Inflammatory macrophage treated with lipopolysaccharide for 1 hour (primary cell): ENCODE data around the gene TSPO2.

Experiments used
- DNase-seq, 2 donors: peaks; one replicate each; pipeline ENCODE4 v3.0.0-alpha.2; 2020 to 2022

Gene TSPO2

DNA sequence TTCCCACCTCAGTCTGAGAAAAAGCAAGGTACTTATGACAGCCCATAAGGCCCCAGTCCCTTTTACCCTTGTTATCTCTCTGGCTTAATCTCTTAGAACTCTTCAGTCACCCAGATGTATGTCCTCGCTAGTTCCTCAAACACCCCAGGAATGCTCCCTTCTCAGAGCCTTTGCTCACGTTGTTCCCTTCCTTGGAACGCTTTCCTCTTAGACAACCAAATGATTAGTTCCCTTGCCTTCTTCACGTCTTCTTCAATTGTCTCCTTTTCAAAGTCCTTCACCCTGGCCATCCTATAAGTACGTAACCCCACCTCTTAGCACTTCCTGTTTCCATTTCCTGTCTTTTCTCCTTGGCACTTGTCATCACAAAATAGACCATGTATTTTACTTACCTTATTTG is 9.6 kb downstream of the TSPO2 start:
- peak in 1 of 2 donors; percentile 38 for DNase-seq

- DNase-seq: no peak
Measured at GRCh38 chr6:41053041-41053440, 10.8 kb downstream of the TSPO2 start, which contains the start of gene APOBEC2. Gene APOBEC2 (plus strand): TSS chr6:41053202. CDS start chr6:41053348, 146 bp downstream.

- DNase-seq: no peak
Measured at GRCh38 chr6:41054511-41054910, 12.2 kb downstream of the TSPO2 start.

GRCh38 chr6:41055149-41055548 is 12.9 kb downstream of the TSPO2 start:
- no peak for DNase-seq

DNA sequence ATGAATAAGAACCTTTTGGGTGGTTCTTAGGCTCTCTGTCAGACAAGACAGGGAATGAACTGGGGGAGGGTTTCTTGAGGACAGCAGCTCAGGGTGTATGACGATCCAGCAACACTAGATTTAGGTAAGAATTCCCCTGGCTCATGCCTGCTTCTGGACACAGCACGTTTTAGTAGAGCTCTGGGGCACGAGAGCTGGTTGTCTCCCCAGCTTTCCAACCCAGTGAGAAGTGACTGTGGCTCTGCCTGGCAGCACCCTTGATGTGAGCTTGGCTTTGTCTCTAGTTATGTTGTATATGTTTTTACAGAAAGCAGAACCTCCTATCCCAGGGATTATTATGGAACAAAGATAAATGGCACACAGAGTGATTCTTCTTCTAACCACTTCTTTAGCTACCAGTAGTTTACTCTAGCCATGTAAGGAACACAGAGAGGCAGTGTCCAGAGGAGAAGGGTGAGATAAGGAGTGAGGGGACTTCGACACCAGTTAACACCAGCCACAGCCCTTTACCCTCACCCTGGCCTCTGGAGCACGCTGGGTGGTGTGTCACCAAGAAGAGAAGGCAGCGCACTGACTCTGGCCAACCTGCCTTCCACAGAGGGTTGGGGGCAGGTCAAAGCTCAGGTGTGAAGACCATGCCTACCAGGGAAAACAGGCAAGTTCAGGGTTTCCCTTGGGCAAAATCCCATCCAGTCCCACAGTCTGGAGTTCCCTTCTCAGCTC is 14.7 kb downstream of the TSPO2 start:
- DNase-seq: no peak

- DNase-seq: no peak
Measured at GRCh38 chr6:41058783-41059181, 16.5 kb downstream of the TSPO2 start.

GRCh38 chr6:41059556-41059955 is 17.3 kb downstream of the TSPO2 start:
- DNase-seq: no peak

GRCh38 chr6:41061196-41061726 is 19.0 kb downstream of the TSPO2 start:
- no peak for DNase-seq

DNA sequence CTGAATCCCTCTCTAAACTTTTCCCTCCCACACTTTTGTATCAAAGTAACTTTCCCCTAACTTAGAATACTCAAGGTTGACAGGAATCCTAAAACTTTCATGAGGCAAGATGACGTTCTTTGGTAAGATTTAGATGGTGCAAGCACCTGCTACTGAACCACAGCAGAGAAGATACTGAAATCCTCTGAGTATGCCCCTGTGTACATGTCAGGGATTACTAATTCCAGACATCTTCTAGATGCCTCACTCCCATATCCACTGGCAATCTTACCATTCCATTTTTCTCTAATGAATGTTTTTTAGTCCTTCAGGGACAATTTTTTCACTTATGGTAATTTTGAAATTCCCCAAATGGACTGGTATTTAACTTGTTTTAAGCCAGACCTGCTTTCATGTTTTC is 19.8 kb downstream of the TSPO2 start:
- DNase-seq: no peak

GRCh38 chr6:41063884-41064285 is 21.6 kb downstream of the TSPO2 start:
- DNase-seq: no peak

DNA sequence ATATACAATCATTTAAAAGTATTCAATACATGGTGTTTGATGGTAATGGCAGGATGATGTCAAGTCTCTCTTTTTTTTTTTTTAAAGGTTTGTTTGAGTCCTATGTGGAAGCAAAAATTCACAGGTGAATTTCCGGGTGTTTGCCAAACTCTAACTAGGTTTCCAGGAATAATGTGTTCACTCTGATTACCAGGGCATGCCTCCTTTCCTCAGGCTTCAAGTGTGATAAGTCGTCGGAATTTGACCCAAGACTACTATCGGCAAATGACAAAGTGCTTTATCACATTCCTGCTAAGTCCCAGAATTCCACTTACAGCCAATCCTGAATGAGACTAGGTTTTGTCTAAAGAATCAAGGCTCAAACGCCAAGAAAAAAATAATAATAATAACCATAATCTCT is 22.6 kb downstream of the TSPO2 start:
- DNase-seq: no peak

DNA sequence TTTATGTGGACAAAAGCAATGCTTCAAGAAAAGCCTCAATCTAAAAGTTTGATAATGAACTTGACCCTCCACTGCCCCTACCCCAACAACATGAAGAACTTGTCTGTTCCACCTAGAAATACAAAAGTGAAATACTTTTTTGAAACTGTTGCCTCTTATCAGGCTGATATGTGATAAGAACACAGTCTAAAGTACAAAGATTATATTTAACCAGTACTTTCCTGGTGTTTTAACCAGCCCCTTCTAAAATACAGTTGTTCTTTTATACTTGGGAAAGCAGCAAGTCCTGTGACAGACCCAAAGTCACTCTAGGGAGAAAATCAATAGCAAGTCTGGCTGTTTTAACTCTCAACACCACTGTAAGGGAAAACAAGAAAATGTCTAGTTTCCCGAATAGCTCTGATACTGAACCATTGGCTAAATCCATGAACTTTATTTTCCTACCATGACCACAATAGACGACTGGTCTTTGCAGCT is 23.3 kb downstream of the TSPO2 start:
- no peak for DNase-seq

GRCh38 chr6:41066867-41067304 is 24.6 kb downstream of the TSPO2 start:
- DNase-seq: peak; percentile 59 to 82

DNA sequence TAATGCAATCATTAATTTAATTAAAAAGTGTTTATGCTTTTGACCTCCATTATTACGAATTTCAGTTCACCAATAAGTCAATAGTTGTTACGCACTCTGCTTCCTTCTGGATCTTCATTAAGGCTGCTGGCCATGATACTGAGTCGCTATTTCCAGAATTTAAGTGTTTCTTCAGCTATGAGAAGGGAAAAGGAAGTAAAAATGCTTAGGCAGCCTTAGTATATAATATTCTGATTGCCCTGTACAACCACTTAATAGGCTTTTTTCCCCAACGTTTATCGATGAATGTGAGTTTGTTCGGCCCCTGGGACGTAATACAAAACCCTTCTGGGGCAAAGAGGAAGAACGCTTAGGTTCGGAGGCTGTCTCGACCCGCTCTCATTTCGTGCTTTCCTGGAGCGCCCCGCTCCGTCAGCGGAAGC is 29.2 kb downstream of the TSPO2 start:
- DNase-seq: no peak

GRCh38 chr6:41071923-41072835 is 29.9 kb downstream of the TSPO2 start, which contains the start of gene OARD1:
Gene OARD1 (minus strand): TSS chr6:41072356. CDS start chr6:41071634, 722 bp downstream.
- peak; percentile 99 to 100 for DNase-seq

DNA sequence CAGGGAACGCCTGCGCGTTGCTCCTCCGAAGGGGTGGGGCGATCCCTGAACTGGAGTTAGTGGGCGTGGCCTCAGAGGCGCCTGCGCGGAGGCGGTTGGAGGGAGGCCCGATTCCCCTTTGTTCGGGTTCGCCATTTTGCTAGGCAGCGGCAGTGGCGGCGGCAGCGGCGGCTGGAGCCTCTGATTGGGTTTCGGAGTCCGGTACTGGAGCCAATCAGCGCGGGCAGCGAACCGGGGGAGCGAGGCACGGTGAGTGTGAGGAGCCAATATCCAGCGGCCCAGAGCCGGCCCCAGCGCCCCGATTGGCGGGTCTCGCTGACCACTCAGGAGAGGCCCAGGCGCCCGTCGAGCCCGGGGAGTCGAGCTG is 30.6 kb downstream of the TSPO2 start, which contains the start of gene NFYA:
Gene NFYA, plus strand, starts transcription at position 139 of the 367 bp plus-strand sequence. CDS start 6,116 bp downstream, outside the sequence.
- no peak for DNase-seq

- DNase-seq: peak; percentile 48 to 69
Measured at GRCh38 chr6:41073203-41073967, 31.1 kb downstream of the TSPO2 start.

DNA sequence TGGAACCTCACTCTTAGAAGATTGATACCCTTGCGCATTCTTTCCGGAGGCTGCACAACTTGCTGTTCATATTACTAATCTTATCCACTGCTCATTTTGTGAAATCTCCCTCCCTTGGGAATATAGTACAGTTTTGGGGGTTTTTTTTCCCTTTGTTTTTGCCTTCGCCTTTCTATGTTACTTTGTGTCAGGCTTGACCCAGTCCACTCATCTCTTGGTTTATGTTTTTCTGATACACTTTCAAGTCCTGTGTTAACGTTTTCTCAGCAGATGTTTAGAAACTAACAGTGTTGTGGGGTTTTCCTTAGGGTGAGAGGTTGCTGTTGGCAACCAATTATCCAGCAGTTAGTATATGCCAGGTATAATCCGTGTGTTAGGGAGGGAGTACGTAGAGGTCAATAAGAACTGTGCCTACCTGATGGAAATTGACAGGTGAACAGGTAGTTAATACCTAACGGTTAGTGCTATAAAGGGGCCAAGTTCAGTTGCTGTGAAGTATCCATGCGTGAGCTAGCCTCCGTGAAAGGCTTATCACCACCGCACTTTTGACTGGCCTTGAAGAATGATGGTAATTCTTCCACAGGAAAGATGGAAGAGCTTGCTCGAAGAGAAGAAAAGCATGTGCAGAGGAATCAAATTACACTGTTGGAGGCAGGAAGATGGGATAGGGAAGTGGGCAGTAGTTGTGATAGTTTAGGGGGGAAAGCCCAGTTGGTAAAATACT is 31.9 kb downstream of the TSPO2 start:
- DNase-seq: peak in 1 of 2 donors; percentile 16

GRCh38 chr6:41074692-41075436 is 32.6 kb downstream of the TSPO2 start:
- DNase-seq: no peak

DNA sequence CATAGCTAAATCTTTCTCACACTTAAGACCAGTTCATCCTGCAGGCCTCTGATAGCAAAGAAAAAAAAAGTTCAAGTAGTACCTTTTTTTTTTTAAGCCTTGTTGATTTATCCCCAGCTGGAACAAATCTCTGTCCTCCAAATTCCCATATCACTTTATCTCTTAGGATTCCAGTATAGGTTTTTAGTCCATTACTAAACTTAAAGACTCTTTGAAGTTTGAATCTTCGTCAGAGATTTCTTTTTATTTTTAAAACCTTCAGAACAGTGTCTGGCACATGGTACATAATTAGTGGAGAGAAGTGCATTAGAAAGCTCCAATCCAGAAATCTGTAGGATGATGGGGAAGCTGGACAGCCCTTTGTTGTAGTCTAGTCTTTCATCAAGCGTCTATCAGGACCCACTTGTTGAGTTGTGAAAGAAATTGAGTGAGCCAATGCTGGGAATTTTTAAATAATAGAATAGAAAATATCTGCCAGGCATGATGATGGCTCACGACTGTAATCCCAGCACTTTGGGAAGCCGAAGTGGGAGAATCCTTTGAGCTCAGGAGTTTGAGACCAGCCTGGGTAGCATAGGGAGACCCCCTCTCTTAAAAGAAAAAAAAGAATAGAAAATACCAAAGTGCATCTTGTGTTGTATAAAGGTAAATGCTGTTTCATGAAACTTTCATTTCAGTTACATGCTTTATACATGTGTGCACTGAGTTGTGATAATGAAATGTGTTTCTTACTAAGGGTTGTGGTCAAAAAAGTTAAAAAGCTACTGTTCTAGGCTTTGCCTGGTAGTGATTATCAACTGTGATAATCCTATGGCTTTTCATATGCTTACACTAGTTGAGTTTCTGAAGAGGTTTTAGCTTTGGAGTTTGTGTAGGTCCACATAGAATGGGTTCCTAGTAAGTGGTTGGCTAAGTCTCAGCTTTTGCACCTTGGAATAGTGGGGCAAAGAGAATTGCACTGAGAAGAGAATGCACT is 33.7 kb downstream of the TSPO2 start:
- DNase-seq: peak; percentile 31 to 62
